Measurements from ENCODE around the gene FMN1.

The FMN1 gene

DNA sequence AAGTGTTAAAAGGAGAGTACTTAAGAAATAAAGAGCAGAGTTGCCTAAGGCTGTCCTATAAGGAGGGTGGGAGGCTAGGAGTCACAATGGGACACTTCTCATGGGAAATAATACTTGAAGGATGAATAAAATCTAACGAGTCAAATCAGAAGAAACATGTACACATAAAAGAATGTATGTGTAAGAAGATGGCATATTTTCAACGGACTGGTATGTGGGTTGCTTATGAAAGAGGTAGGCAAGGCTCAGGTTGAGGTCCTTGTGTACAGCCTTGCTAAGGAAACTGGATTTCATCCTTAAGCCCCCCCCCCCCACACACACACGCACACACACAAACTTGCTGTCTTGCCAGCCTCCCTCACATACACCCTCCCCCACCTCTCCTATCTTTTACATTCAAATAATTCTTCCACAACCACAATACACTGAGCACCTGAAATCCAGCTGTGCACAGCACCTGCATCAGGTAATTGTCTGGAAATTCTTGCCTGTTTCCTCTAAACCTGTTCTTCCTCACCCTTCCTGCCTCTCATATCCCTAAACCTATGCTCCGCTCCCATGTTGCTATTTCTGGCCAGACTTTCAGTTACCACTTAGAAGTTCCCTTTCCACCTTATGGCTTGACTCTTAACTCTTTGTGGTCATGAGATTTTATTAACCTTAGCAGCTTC lies 79.2 kb downstream of the FMN1 start:
- Histone ChIP-seq H3K14ac (ENCODE audit: low read length) (no peak overlapping the region), H3K23ac (ENCODE audit: low read length) (no peak overlapping the region), H2AFZ (ENCODE audit: insufficient read depth, low read length, poor library complexity) (no peak overlapping the region), H3K9ac (ENCODE audit: low read length) (no peak overlapping the region), H4K8ac (ENCODE audit: low read depth, low read length) (no peak overlapping the region), H4K91ac (ENCODE audit: low read depth, low read length) (no peak overlapping the region), H3K79me2 (ENCODE audit: control insufficient read depth, insufficient read depth, low read length, poor library complexity) (no peaks in the 10 kb centered on the region), H3K4me2 (ENCODE audit: low read length) (no peak overlapping the region), H2BK120ac (ENCODE audit: insufficient read depth, low read length, poor library complexity) (no peak overlapping the region), H3K9me3 (ENCODE audit: insufficient read depth, low read depth, low read length) (no peaks in the 10 kb centered on the region), H2BK12ac (ENCODE audit: low read length) (no peak overlapping the region), H3K4me1 (ENCODE audit: control insufficient read depth in 1 of 2, insufficient read depth in 2 of 2, low read length in 2 of 2) (peaks cover 0 to 3% of the 10 kb centered on the region in 2 experiments), H3K4ac (ENCODE audit: low read depth, low read length) (no peak overlapping the region), H2AK5ac (ENCODE audit: low read length) (no peak overlapping the region), H3K4me3 (ENCODE audit: low read depth, low read length) (no peak overlapping the region), H3K27me3 (ENCODE audit: insufficient read depth, low read length) (no peaks in the 10 kb centered on the region), H3K27ac (ENCODE audit: low read depth, low read length) (no peak overlapping the region), H3K79me1 (ENCODE audit: low read length) (peaks cover 1% of the 10 kb centered on the region), H2BK5ac (ENCODE audit: low read depth, low read length, poor library complexity) (no peak overlapping the region), H3K18ac (ENCODE audit: low read length) (no peak overlapping the region), H3K36me3 (ENCODE audit: control insufficient read depth in 1 of 2, insufficient read depth in 2 of 2, low read length in 2 of 2) (no peaks in the 10 kb centered on the region), H4K12ac (ENCODE audit: low read depth, low read length) (no peak overlapping the region)
- peak; percentile 80 to 81 for DNase-seq
- no CpG with 5 or more reads among the region's 4 CpGs for WGBS (ENCODE audit: extremely low coverage, insufficient coverage, insufficient read length)

GRCh38 chr15:33114374-33114717 lies 80.2 kb downstream of the FMN1 start:
- Histone ChIP-seq H2AK5ac (ENCODE audit: low read length) (no peak overlapping the region), H3K4me3 (ENCODE audit: low read depth, low read length) (no peak overlapping the region), H4K12ac (ENCODE audit: low read depth, low read length) (no peak overlapping the region), H3K79me2 (ENCODE audit: control insufficient read depth, insufficient read depth, low read length, poor library complexity) (no peaks in the 10 kb centered on the region), H2AFZ (ENCODE audit: insufficient read depth, low read length, poor library complexity) (no peak overlapping the region), H2BK5ac (ENCODE audit: low read depth, low read length, poor library complexity) (no peak overlapping the region), H3K9ac (ENCODE audit: low read length) (no peak overlapping the region), H2BK120ac (ENCODE audit: insufficient read depth, low read length, poor library complexity) (no peak overlapping the region), H3K36me3 (ENCODE audit: control insufficient read depth in 1 of 2, insufficient read depth in 2 of 2, low read length in 2 of 2) (no peaks in the 10 kb centered on the region), H2BK12ac (ENCODE audit: low read length) (no peak overlapping the region), H3K27me3 (ENCODE audit: insufficient read depth, low read length) (no peaks in the 10 kb centered on the region), H3K79me1 (ENCODE audit: low read length) (peaks cover 1% of the 10 kb centered on the region), H3K9me3 (ENCODE audit: insufficient read depth, low read depth, low read length) (no peaks in the 10 kb centered on the region), H3K23ac (ENCODE audit: low read length) (no peak overlapping the region), H3K27ac (ENCODE audit: low read depth, low read length) (no peak overlapping the region), H4K91ac (ENCODE audit: low read depth, low read length) (no peak overlapping the region), H3K4me1 (ENCODE audit: control insufficient read depth in 1 of 2, insufficient read depth in 2 of 2, low read length in 2 of 2) (peaks cover 0 to 3% of the 10 kb centered on the region in 2 experiments), H3K18ac (ENCODE audit: low read length) (no peak overlapping the region), H3K14ac (ENCODE audit: low read length) (no peak overlapping the region), H3K4me2 (ENCODE audit: low read length) (no peak overlapping the region), H4K8ac (ENCODE audit: low read depth, low read length) (no peak overlapping the region), H3K4ac (ENCODE audit: low read depth, low read length) (no peak overlapping the region)
- peak; percentile 95 to 98 for DNase-seq
- no CpG with 5 or more reads among the region's 8 CpGs for WGBS (ENCODE audit: extremely low coverage, insufficient coverage, insufficient read length)

GRCh38 chr15:33113666-33114373 lies 80.7 kb downstream of the FMN1 start:
- Histone ChIP-seq H3K23ac (ENCODE audit: low read length) (no peak overlapping the region), H3K4me2 (ENCODE audit: low read length) (no peak overlapping the region), H3K79me2 (ENCODE audit: control insufficient read depth, insufficient read depth, low read length, poor library complexity) (no peaks in the 10 kb centered on the region), H3K9me3 (ENCODE audit: insufficient read depth, low read depth, low read length) (no peaks in the 10 kb centered on the region), H2AK5ac (ENCODE audit: low read length) (no peak overlapping the region), H3K36me3 (ENCODE audit: control insufficient read depth in 1 of 2, insufficient read depth in 2 of 2, low read length in 2 of 2) (no peaks in the 10 kb centered on the region), H3K4me3 (ENCODE audit: low read depth, low read length) (no peak overlapping the region), H2BK5ac (ENCODE audit: low read depth, low read length, poor library complexity) (no peak overlapping the region), H2AFZ (ENCODE audit: insufficient read depth, low read length, poor library complexity) (no peak overlapping the region), H3K79me1 (ENCODE audit: low read length) (peaks cover 1% of the 10 kb centered on the region), H3K27me3 (ENCODE audit: insufficient read depth, low read length) (no peaks in the 10 kb centered on the region), H4K91ac (ENCODE audit: low read depth, low read length) (no peak overlapping the region), H4K8ac (ENCODE audit: low read depth, low read length) (no peak overlapping the region), H3K14ac (ENCODE audit: low read length) (no peak overlapping the region), H3K4ac (ENCODE audit: low read depth, low read length) (no peak overlapping the region), H3K9ac (ENCODE audit: low read length) (no peak overlapping the region), H2BK12ac (ENCODE audit: low read length) (peak overlapping the region; percentile 11), H2BK120ac (ENCODE audit: insufficient read depth, low read length, poor library complexity) (no peak overlapping the region), H4K12ac (ENCODE audit: low read depth, low read length) (no peak overlapping the region), H3K27ac (ENCODE audit: low read depth, low read length) (no peak overlapping the region), H3K18ac (ENCODE audit: low read length) (no peak overlapping the region), H3K4me1 (ENCODE audit: control insufficient read depth in 1 of 2, insufficient read depth in 2 of 2, low read length in 2 of 2) (peaks cover 0 to 3% of the 10 kb centered on the region in 2 experiments)
- DNase-seq = peak; percentile 88 to 93
- no CpG with 5 or more reads among the region's 7 CpGs for WGBS (ENCODE audit: extremely low coverage, insufficient coverage, insufficient read length)

DNA sequence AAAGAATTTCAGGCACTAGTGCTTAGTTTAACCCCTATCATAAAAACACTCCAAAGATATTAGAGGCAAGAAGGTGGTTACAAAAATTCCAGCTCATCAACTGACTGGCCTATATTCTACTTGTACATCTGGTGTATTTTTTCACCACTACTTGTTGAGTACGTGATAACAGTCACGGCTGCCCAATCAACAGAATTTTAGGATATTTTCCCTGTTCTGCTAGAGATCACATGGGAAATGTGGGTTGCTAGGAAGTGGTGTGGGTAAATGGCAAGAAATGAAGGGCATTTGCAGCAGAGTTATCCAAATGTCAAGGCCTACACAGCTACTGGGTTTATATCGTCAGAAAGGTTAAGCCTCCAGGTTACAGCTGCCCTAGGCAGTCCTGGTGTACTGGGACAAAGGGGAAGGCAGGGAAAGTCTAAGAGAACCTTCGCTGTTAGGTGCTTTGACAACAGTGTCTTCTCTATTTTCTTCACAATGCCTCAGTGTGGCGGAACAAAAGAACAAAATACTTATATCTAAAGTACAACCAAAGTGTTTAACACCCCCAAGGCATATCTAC lies 81.9 kb downstream of the FMN1 start:
- no peaks in the 10 kb centered on the region for H3K27me3 ChIP-seq (ENCODE audit: insufficient read depth, low read length)

More for the DNA sequence above, 81.9 kb downstream of the FMN1 start:
- no peaks in the 10 kb centered on the region for H3K9me3 ChIP-seq (ENCODE audit: insufficient read depth, low read depth, low read length)
- no peak overlapping the region for H3K23ac ChIP-seq (ENCODE audit: low read length)
- no peak overlapping the region for H3K18ac ChIP-seq (ENCODE audit: low read length)
- H2BK5ac ChIP-seq (ENCODE audit: low read depth, low read length, poor library complexity) = no peak overlapping the region
- no peak overlapping the region for H3K14ac ChIP-seq (ENCODE audit: low read length)
- no peak overlapping the region for H3K9ac ChIP-seq (ENCODE audit: low read length)
- no peak overlapping the region for H2BK12ac ChIP-seq (ENCODE audit: low read length)
- peaks cover 1% of the 10 kb centered on the region for H3K79me1 ChIP-seq (ENCODE audit: low read length)
- no peak overlapping the region for H4K91ac ChIP-seq (ENCODE audit: low read depth, low read length)
- no peak overlapping the region for H2AK5ac ChIP-seq (ENCODE audit: low read length)
- no peak overlapping the region for H4K8ac ChIP-seq (ENCODE audit: low read depth, low read length)
- H3K4me1 ChIP-seq (ENCODE audit: control insufficient read depth in 1 of 2, insufficient read depth in 2 of 2, low read length in 2 of 2) = peaks cover 0 to 3% of the 10 kb centered on the region in 2 experiments
- no peaks in the 10 kb centered on the region for H3K79me2 ChIP-seq (ENCODE audit: control insufficient read depth, insufficient read depth, low read length, poor library complexity)
- H3K4ac ChIP-seq (ENCODE audit: low read depth, low read length) = no peak overlapping the region
- H2AFZ ChIP-seq (ENCODE audit: insufficient read depth, low read length, poor library complexity) = no peak overlapping the region
- no peak overlapping the region for H2BK120ac ChIP-seq (ENCODE audit: insufficient read depth, low read length, poor library complexity)
- H3K4me2 ChIP-seq (ENCODE audit: low read length) = no peak overlapping the region
- H4K12ac ChIP-seq (ENCODE audit: low read depth, low read length) = no peak overlapping the region
- no peak overlapping the region for H3K4me3 ChIP-seq (ENCODE audit: low read depth, low read length)
- DNase-seq = peak; percentile 83 to 87
- H3K36me3 ChIP-seq (ENCODE audit: control insufficient read depth in 1 of 2, insufficient read depth in 2 of 2, low read length in 2 of 2) = no peaks in the 10 kb centered on the region
- WGBS (ENCODE audit: extremely low coverage, insufficient coverage, insufficient read length) = no CpG with 5 or more reads among the region's 5 CpGs
- H3K27ac ChIP-seq (ENCODE audit: low read depth, low read length) = no peak overlapping the region
